ENCODE results near the gene ID1.
"Not testable (repeated sequence)": the region's sequence is repeated elsewhere in the genome, so short reads cannot be mapped to it uniquely, and the experiment has no call there.

DNA sequence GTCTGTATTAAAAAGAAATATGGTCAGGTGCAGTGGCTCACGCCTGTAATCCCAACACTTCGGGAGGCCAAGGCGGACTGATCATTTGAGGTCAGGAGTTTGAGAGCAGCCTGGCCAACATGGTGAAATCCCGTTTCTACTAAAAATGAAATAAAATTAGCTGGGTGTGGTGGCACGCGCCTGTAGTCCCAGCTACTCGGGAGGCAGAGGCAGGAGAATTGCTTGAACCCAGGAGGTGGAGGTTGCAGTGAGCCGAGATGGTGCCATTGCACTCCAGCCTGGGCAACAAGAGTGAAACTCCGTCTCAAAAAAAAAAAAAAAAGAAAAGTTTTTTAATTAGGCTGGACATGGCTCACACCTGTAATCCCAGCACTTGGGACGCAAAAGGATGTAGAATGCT is 30.1 kb upstream of the ID1 start:
- TF ChIP-seq, protein P1, sequence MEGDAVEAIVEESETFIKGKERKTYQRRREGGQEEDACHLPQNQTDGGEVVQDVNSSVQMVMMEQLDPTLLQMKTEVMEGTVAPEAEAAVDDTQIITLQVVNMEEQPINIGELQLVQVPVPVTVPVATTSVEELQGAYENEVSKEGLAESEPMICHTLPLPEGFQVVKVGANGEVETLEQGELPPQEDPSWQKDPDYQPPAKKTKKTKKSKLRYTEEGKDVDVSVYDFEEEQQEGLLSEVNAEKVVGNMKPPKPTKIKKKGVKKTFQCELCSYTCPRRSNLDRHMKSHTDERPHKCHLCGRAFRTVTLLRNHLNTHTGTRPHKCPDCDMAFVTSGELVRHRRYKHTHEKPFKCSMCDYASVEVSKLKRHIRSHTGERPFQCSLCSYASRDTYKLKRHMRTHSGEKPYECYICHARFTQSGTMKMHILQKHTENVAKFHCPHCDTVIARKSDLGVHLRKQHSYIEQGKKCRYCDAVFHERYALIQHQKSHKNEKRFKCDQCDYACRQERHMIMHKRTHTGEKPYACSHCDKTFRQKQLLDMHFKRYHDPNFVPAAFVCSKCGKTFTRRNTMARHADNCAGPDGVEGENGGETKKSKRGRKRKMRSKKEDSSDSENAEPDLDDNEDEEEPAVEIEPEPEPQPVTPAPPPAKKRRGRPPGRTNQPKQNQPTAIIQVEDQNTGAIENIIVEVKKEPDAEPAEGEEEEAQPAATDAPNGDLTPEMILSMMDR (IDR thresholded peaks at IDR 0.05), result not testable (repeated sequence)
- TF ChIP-seq ZFX (IDR thresholded peaks at IDR 0.05; ENCODE audit: borderline replicate concordance), result not testable (repeated sequence)
